Measurements from ENCODE around the gene BRD9.
"Not testable (repeated sequence)": the region's sequence is repeated elsewhere in the genome, so short reads cannot be mapped to it uniquely, and the experiment has no call there.

Gene BRD9

DNA sequence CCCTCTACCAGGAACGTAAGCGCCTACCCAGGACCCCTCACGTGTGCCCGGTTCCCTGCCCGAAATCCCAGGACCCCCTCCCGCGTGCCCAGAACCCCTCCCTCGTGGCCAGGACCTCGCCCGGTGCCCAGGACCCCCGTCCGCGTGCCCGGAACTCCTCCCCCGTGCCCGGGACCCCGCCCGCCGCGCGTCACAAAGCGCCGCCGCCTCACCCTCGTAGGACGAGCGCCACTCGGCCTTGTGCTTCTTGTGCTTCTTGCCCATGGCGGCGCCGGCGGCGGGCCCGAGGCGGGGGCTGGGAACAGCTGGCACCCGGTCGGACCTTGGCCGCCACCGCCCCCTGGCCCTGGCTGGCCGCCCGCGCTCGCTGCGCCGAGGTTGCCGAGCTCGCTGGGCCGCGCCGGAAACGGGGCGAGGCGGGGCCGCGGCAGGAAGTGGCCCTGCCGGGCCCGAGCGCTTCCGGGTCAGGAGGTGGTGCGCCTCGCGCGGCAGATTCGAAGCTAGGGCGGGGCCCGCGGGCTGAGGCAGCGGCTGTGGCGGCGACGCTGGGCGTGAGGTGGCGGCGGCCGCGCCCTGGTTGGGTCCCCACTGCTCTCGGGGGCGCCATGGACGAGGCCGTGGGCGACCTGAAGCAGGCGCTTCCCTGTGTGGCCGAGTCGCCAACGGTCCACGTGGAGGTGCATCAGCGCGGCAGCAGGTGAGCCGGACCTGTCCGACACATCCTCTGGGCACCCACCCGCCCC, at the start of gene BRD9, which contains the start of gene TRIP13:
TSS of gene BRD9 (minus strand) at position 408 of the 743 bp plus-strand sequence. CDS start at position 264, 144 bp downstream.
TSS of gene TRIP13 (plus strand) at position 491 of the 743 bp plus-strand sequence. CDS start at position 606, 115 bp downstream.
- peak; percentile 73 for DNase-seq (ENCODE audit: low read depth, low spot score)

DNA sequence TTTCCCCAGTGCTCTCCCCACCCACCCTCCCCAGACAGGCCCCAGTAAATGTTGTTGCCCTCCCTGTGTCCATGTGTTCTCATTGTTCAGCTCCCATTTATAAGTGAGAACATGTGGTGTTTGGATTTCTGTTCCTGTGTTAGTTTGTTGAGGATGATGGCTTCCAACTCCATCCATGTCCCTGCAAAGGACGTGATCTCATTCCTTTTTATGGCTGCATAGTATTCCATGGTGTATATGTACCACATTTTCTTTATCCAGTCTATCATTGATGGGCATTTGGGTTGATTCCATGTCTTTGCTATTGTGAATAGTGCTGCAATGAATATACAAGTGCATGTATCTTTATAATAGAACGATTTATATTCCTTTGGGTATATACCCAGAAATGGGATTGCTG, 48.1 kb upstream of the BRD9 start:
- not testable (repeated sequence) for DNase-seq (ENCODE audit: low read depth, low spot score)

DNA sequence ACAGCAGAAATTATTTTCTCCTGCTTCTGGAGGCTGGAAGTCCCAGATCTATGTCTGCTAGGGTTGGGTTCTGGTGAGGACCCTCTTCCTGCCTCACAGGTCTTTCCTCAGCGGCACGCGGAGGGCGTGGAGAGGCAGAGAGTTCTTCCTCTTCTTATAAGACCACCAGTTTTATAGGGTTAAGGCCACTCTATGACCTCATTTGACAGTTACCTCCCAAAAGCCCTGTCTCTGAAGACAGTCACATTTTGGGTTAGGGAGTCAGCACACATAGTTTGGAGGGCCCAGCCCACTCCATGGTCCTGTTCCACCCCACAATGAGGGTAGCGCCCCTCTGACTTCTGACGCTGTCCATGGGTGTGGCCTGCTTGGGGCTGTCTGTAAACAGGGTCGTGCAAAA, 46.8 kb upstream of the BRD9 start:
- DNase-seq (ENCODE audit: low read depth, low spot score): no peak

DNA sequence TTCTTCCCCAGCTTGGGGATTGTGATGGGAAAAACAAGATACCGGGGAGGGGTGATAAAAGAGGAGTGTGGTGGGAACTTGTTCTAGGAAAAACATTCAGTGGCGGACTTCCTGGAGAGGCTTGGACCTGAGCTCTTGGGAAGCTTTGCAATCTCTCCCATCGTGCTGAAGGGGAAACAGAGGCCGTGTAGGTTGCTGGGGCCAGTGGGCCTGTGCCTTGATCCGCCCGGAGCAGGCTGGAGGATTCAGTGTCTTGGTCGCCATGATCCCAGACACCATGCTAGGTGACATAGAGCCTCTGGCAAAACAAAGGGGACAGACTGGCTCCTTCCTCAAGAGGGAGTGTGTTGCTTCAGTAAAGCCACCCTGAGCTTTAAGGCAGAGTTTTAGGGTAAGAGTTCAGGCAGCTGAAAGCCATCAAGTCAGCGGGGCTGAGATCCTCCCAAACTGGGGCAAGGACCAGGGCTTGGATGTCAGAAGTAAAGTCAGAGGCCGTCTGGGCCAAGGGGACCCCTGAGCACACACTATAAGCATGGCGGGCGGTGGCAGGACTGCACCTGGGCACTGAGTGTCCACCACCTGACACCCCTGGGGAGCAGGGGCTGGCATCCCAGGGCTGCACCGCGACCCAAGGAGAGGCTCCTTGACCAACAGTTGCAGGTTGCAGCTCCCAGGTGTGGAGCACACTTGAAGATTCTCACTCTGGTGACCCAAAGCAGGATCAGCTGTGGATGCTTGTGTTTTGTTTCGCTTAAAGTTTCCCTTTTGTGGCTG, 44.7 kb upstream of the BRD9 start:
- DNase-seq (ENCODE audit: low read depth, low spot score): no peak

DNA sequence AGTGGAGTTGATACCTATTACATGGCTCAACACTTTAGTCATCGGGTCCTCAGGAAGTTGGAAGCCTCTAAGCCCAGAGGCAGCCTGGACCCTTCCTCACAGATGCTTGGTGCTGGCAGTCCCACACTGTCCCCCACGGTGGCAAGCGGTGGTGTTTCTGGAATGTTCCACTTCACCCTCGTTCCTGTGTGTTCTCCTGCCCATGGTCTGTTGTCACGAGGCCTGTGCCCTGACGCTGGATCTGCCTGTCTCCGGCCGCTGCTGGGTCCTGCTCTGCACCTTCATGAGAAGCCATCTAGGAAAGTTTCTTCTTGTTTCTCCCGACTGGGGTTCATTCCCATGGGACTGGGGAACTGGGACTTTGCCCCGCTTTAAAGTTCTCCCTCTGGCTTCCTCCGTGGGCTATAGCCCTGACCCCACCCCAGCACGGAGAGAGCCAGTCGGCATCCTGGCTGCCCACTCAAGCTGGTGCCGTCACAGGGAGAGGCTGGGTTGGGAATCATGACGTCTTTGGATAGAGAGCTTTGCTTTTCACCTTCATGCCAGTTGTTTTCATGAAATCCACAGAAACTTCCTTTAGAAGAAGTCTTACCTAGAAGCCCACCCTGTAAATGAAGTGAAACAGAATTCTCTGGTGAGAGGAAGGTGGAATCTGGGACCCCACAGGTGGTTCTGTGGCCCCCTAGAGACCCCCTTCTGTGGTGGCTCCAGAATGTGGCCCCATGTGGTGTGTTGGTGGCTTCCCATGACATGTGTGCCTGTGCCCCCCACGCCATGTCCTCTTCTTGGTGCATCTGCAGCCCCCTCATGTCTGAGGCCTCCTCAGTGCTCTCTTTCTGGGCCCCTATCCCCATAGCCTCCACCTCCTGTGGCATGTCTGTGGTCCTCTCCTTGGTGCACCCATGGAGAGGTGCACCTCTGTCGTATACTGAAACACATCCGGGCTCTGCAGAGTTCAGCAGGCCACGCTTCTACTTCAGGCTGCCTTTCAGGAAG, 43.8 kb upstream of the BRD9 start:
- DNase-seq (ENCODE audit: low read depth, low spot score): no peak

DNA sequence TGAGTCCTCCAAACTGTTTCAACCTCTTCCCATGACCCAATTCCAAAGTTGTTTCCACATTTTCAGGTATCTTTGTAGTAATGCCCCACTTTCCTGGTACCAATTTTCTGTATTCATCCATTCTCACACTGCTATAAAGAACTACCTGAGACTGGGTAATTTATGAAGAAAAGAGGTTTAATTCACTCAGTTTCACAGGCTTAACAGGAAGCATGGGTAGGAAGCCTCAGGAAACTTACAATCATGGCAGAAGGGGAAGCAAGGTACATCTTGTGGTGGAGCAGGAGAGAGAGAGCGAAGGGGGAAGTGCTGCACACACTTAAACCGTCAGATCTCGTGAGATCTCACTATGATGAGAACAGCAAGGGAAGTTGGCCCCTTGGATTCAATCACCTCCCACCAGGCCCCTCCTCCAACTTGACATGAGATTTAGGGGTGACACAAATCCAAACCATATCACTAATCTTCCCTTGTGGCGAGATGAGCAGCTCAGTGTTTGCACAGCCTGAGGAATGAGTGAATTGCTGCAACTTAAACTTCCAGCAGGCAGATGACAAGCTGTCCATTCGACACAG, 43.0 kb upstream of the BRD9 start:
- no peak for DNase-seq (ENCODE audit: low read depth, low spot score)

DNA sequence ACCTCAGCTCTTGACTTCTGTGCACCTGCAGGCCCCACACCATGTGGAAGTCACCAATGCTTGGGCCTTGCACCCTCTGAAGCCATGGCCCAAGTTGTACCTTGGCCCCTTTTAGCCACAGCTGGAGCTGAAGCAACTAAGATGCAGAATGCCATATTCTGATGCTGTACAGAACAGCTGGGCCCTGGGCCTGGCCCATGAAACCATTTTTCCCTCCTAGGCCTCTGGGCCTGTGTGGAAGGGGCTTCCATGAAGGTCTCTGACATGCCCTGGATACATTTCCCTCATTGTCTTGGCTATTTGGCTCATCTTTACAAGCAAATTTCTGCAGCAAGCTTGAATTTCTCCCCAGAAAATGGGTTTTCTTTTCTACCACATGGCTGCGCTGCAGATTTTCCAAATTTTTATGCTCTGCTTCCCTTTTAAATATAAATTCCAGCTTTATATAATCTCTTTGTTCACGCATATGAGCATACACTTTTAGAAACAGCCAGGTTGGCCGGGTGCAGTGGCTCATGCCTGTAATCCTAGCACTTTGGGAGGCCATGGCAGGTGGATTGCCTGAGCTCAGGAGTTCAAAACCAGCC, 41.9 kb upstream of the BRD9 start:
- not testable (repeated sequence) for DNase-seq (ENCODE audit: low read depth, low spot score)

DNA sequence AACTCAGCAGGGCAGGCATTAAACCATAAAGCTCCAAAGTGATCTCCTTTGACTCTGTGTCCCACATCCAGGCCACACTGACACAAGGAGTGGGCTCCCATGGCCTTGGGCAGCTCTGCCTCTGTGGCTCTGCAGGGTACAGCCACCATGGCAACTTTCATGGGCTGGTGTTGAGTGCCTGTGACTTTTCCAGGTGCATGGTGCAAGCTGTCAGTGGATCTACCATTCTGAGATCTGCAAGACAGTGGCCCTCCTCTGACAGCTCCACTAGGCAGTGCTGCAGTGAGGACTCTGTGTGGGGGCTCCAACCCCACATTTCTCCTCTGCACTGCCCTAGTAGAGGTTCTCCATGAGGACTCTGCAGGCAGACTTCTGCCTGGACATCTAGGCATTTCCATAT, 41.4 kb upstream of the BRD9 start:
- DNase-seq (ENCODE audit: low read depth, low spot score): not testable (repeated sequence)

DNA sequence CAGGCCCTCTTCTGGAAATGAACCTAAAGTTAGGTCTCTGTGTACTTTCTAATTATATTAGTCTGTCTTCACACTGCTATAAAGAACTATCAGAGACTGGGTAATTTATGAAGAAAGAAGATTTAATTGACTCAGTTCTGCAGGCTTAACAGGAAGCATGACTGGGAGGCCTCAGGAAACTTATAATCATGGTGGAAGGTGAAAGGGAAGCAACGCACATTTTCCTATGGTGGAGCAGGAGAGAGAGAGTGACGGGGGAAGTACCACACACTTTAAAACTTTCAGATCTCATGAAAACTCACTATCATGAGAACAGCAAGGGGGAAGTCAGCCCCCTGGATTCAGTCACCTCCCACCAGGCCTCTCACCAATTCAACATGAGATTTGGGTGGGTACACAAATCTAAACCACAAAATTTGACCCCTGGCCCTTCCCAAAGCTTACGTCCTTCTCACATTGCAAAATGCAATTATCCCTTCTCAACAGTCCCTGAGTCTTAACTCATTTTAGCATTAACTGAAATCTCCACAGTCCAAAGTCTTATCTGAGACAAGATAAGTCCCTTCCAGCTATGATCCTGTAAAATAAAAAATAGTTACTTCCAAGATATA, 40.8 kb upstream of the BRD9 start:
- DNase-seq (ENCODE audit: low read depth, low spot score): no peak

DNA sequence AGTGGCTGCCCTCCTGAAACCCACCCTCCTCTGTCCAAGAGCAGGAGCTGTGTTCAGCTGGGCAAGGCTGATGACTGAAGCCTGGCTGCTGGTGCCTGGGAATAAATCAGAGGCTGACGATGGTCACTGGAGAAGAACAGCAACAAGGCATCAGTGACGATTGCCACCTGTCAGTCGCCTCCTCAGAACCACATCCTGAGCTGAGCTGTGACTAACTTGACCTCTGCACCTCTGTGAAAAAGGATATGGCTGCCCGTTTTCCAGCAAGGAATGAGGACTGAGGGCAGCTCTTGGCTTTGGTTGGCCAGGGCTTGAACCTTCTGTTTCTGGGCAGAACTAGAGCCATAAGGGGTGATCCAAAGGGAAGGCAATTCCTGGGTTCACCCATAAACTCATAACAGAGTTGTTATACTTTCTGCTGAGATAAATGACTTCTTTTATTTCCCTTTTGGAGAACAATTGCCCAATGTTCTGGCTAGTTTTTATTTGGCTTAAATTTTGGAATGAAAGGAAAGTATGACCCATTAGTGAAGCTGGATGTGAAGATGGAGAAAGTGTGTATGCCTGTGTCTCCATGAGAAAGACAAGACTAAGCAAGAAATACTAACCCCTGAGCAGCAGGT, 40.1 kb upstream of the BRD9 start:
- DNase-seq (ENCODE audit: low read depth, low spot score): no peak

DNA sequence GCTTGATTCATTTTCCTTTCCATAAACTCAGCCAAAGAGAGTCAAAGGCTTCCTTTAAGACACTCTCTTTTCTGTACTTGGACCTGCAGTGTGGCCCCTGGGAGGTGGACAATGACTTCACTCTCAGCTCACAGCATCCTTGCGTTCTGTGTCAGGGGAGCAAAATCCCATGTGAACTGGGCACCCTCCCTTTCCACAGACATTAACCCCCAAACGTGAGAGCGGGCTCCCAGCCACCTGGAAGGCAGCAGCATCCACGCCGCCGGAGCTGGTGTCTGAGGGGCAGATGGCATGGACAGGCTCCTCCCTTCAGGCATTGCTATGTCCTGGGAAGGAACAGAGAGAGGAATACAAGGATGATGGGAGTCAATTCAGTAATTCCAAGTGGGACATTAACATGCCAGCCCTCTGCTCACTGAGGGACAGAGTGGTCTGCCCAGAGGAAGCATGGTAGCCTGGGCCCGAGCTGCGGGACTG, 39.6 kb upstream of the BRD9 start:
- no peak for DNase-seq (ENCODE audit: low read depth, low spot score)

DNA sequence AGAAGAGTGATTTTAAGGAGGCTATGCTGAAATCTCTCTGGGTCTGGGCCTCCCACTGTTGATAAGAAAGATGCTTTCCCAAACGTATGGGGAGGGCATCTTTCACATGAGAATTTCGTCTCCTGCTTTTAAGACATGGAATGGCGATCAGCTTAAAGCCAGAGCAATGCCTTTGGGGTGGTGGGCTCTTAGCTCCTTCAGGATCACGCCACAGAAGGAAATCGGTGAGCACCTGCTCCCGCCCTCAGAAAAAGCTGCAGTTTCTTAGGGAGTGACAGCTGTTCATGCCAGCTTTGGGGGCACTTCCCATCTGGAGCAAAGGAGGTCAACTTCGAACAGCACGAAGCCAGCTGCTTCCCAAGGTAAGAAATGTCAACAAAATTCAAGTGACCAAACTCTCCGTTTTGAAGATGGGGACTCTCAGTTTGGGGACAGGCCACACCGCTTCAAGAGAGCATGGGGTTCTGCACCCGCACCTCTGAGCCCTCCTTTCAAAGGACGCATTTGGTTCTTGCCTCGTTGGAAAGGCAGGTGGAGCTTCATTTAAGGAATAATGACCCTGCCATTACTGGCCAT, 39.1 kb upstream of the BRD9 start:
- no peak for DNase-seq (ENCODE audit: low read depth, low spot score)

DNA sequence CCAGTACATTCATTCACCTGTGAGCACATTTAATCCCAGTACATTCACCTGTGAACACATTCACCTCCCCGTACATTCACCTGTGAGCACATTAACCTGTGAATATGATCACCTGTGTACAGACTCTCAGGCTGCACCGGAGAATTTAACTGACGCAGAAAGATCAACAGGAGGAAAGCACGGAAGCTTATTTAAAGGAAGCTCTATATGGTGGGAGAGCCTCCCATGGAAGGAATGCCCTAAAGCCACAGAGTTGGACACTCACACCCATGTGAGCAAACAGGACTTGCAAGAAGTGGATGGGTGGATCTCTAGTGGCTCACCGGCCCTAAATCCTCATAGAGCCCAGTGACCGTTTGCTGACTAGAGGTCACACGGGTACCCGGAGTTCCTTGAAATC, 38.3 kb upstream of the BRD9 start:
- no peak for DNase-seq (ENCODE audit: low read depth, low spot score)

DNA sequence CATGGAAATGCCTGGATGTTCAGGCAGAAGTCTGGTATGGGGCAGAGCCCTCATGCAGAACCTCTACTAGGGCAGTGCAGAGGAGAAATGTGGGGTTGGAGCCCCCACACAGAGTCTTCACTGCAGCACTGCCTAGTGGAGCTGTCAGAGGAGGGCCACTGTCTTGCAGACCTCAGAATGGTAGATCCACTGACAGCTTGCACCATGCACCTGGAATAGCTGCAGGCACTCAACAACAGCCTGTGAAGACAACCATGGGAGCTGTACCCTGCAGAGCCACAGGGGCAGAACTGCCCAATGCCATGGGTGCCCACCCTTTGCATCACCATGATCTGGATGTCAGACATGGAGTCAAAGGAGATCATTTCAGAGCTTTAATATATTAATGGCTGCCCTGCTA, 37.0 kb upstream of the BRD9 start:
- no peak for DNase-seq (ENCODE audit: low read depth, low spot score)

DNA sequence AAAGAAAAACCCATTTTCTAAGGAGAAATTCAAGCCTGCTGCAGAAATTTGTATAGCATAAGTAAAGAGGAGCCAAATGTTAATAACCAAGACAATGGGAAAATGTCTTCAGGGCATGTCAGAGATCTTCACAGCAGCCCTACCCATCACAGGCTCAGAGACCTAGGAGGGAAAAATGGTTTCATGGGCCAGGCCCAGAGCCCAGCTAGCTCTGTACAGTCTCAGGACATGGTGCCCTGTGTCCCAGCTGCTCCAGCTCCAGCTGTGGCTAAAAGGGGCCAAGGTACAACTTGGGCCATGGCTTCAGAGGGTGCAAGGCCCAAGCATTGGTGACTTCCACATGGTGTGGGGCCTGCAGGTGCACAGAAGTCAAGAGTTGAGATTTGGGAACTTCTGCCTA, 36.6 kb upstream of the BRD9 start:
- not testable (repeated sequence) for DNase-seq (ENCODE audit: low read depth, low spot score)

DNA sequence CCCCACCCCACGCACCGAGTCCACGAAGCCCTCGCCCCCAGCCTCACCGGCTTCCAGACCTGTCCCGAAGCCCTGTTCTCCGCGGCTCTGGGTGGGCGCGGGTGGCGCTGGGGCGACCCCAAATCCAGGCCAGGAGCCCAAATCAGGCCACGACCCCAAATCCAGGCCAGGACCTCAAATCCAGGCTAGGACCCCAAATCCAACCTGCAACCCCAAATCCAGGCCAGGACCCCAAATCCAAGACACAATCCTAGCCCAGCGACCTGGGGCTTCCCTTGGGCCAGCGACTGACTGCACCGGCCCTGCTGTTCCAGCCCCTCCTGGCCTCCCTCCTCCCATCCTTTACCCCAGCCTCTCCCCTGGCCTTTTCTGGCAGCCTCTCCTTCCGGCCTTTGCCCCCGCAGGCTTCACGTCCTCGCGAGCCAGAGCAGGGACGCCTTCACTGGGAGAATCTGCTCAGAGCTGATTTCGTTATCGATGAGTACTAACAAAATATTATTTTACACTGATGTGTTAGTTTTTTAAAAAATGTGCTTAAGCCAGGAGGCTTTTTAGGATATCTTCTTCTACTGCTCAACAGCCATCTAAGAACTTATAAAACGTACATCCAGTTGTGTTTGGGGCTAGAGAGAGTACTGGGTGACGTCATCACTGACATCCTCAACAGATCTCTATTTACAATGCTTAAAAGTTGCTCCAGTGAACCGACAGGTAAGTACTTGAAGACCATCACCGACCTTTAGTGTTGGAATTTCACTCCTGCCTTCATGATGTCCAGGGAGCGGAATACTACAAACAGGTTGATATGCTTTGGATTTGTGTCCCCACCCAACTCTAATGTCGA, 34.8 kb upstream of the BRD9 start:
- DNase-seq (ENCODE audit: low read depth, low spot score): no peak

DNA sequence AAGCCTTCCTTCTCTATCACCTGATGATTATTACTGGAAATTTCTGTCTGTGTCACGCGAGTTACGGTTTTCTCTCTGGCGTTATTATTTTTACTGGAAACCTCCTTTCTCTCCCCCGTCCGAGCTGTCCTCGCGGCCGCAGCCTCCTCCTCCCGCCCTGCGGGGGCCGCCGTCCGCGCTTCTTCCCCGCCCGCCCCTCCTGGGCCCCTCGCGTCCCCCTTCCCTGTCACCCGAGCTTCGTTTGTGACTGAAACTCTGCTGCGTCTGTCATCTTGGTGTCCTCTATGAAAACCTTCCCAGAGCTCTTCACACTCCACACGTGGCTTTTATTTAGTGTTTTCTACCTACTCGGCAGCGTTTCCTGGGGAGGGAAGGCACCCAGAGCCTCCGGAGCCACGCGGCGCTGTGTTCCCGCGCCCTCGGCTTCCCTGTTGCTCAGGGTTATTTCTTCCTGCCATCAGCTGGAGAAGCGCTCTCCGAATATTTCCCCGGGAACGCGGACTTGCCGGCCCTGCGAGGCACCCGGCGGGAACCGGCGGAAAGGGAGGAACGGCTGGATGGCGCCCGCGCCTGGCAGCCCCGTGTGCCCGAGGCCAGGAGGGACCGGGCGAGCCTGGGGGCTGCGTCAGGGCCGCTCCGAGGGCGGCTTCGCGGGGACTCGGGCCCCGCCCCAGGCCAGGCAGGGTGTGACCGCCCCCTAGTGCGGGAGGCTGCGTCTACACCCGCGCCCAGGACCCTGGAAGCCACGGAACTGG, 34.0 kb upstream of the BRD9 start:
- DNase-seq (ENCODE audit: low read depth, low spot score): no peak

Data from activated CD4-positive, CD25-positive, alpha-beta regulatory T cell treated with anti-CD3 and anti-CD28 coated beads, Interleukin-2, amount 50 U/mL, for 16 hours (primary cell).